HK-2 (cell line): ENCODE data around the gene ECHDC1.
"Not testable (repeated sequence)": the region's sequence is repeated elsewhere in the genome, so short reads cannot be mapped to it uniquely, and the experiment has no call there.

Experiments used
- DNase-seq: peaks from one replicate; pipeline ENCODE4 v3.0.0-alpha.2; 2018; ENCODE audit not compliant: unreplicated experiment

ECHDC1 gene

GRCh38 chr6:127342296-127342945, 988 bp downstream of the ECHDC1 start:
- DNase-seq = peak; percentile 31

- DNase-seq = no peak
Measured at GRCh38 chr6:127341471-127342202, 1.8 kb downstream of the ECHDC1 start.

- DNase-seq = no peak
Measured at GRCh38 chr6:127340171-127340570, 3.2 kb downstream of the ECHDC1 start.

- DNase-seq = no peak
Measured at GRCh38 chr6:127338936-127339335, 4.5 kb downstream of the ECHDC1 start.

- DNase-seq = no peak
Measured at GRCh38 chr6:127332383-127332961, 10.9 kb downstream of the ECHDC1 start.

GRCh38 chr6:127331256-127331655, 12.2 kb downstream of the ECHDC1 start:
- DNase-seq = not testable (repeated sequence)

- no peak for DNase-seq
Measured at GRCh38 chr6:127328043-127328609, 15.3 kb downstream of the ECHDC1 start.

- no peak for DNase-seq
Measured at GRCh38 chr6:127319686-127320085, 23.7 kb downstream of the ECHDC1 start.

GRCh38 chr6:127317388-127318128, 25.9 kb downstream of the ECHDC1 start:
- DNase-seq = no peak

- DNase-seq = no peak
Measured at GRCh38 chr6:127305741-127306140, 37.7 kb downstream of the ECHDC1 start.

GRCh38 chr6:127303917-127304316, 39.5 kb downstream of the ECHDC1 start:
- DNase-seq = no peak

GRCh38 chr6:127302728-127303660, 40.4 kb downstream of the ECHDC1 start:
- no peak for DNase-seq

- no peak for DNase-seq
Measured at GRCh38 chr6:127301199-127301700, 42.2 kb downstream of the ECHDC1 start.

GRCh38 chr6:127300411-127300810, 43.0 kb downstream of the ECHDC1 start:
- DNase-seq = no peak

GRCh38 chr6:127299522-127300240, 43.7 kb downstream of the ECHDC1 start:
- no peak for DNase-seq

- no peak for DNase-seq
Measured at GRCh38 chr6:127298475-127298874, 44.9 kb downstream of the ECHDC1 start.

- DNase-seq = no peak
Measured at GRCh38 chr6:127297502-127298070, 45.8 kb downstream of the ECHDC1 start.

GRCh38 chr6:127291495-127291894, 51.9 kb downstream of the ECHDC1 start:
- no peak for DNase-seq

- no peak for DNase-seq
Measured at GRCh38 chr6:127290391-127291265, 52.8 kb downstream of the ECHDC1 start.
